ENCODE data around the gene ADAMTS4.

Gene ADAMTS4

GRCh38 chr1:161193561-161194235 is 5.2 kb downstream of the ADAMTS4 start:
- no peak for DNase-seq

- DNase-seq: peak; percentile 83
Observed at GRCh38 chr1:161192476-161193465, 6.1 kb downstream of the ADAMTS4 start.

- DNase-seq: no peak
Observed at GRCh38 chr1:161191971-161192370, 6.9 kb downstream of the ADAMTS4 start.

- no peak for DNase-seq
Observed at GRCh38 chr1:161190962-161191521, 7.8 kb downstream of the ADAMTS4 start.

- DNase-seq: no peak
Observed at GRCh38 chr1:161189036-161189435, 9.8 kb downstream of the ADAMTS4 start.

- no peak for DNase-seq
Observed at GRCh38 chr1:161188381-161188780, 10.5 kb downstream of the ADAMTS4 start.

GRCh38 chr1:161187311-161187710 is 11.5 kb downstream of the ADAMTS4 start:
- no peak for DNase-seq

- peak; percentile 40 for DNase-seq
Observed at GRCh38 chr1:161185732-161186311, 13.0 kb downstream of the ADAMTS4 start.

- DNase-seq: peak; percentile 94
Observed at GRCh38 chr1:161185282-161185682, 13.6 kb downstream of the ADAMTS4 start.

GRCh38 chr1:161182214-161182613 is 16.6 kb downstream of the ADAMTS4 start:
- peak; percentile 82 for DNase-seq

GRCh38 chr1:161180639-161181038 is 18.2 kb downstream of the ADAMTS4 start:
- peak; percentile 47 for DNase-seq

- DNase-seq: no peak
Observed at GRCh38 chr1:161179698-161180097, 19.2 kb downstream of the ADAMTS4 start.

GRCh38 chr1:161177936-161178244 is 21.0 kb downstream of the ADAMTS4 start:
- DNase-seq: no peak

GRCh38 chr1:161177112-161177935 is 21.5 kb downstream of the ADAMTS4 start, which contains the start of gene B4GALT3:
Gene B4GALT3 (minus strand): TSS chr1:161177507. CDS start chr1:161176060, 1,447 bp downstream.
- peak; percentile 93 for DNase-seq

- DNase-seq: no peak
Observed at GRCh38 chr1:161176468-161177111, 22.3 kb downstream of the ADAMTS4 start.

GRCh38 chr1:161175771-161176453 is 22.9 kb downstream of the ADAMTS4 start:
- DNase-seq: no peak

- DNase-seq: no peak
Observed at GRCh38 chr1:161174911-161175310, 23.9 kb downstream of the ADAMTS4 start.

GRCh38 chr1:161173711-161174110 is 25.1 kb downstream of the ADAMTS4 start:
- DNase-seq: no peak

GRCh38 chr1:161172776-161173376 is 26.0 kb downstream of the ADAMTS4 start:
- DNase-seq: no peak

GRCh38 chr1:161172349-161172748 is 26.5 kb downstream of the ADAMTS4 start:
- no peak for DNase-seq

GRCh38 chr1:161171696-161172095 is 27.2 kb downstream of the ADAMTS4 start:
- DNase-seq: no peak
